CD14-positive monocyte (primary cell): ENCODE data around the gene ESRRB. TPM values are rescaled to one million over a fixed set of nuclear protein-coding genes. Genes with fewer than 3 reads are reported as not detected.

Experiments
- DNase-seq, 3 donors: peaks; one replicate each; pipeline ENCODE4 v3.0.0-alpha.2; 2011 to 2022
- H2AFZ ChIP-seq: 2 replicates; pipeline ENCODE4 v1.6.0; 2012; ENCODE audit warnings: mild to moderate bottlenecking, low read depth, low read length, inconsistent platforms; ENCODE audit not compliant: insufficient read depth, poor library complexity, severe bottlenecking
- H3K27ac ChIP-seq, 2 donors: 1 replicate in 1 of 2; 2 replicates in 1 of 2; pipeline ENCODE4 v1.5.1; 2012 to 2013; ENCODE audit warnings: low read length in 2 of 2, control low read depth in 1 of 2, inconsistent platforms in 1 of 2, low read depth in 1 of 2, mild to moderate bottlenecking in 1 of 2
- H3K27me3 ChIP-seq, 2 donors: one replicate each; pipeline versions ENCODE4 v1.6.0 to v1.6.1; 2011 to 2013; ENCODE audit warnings: low read length in 2 of 2; ENCODE audit not compliant: control insufficient read depth in 2 of 2, insufficient read depth in 2 of 2
- H3K36me3 ChIP-seq, 2 donors: replicated peaks in 1 of 2; 1 replicate in 1 of 2; 2 replicates in 1 of 2; pipeline versions ENCODE4 v1.5.1 to v1.6.1; 2012 to 2013; ENCODE audit warnings: low read length in 2 of 2, control low read depth in 1 of 2, inconsistent platforms in 1 of 2, mild to moderate bottlenecking in 1 of 2; ENCODE audit not compliant: insufficient read depth in 2 of 2, control insufficient read depth in 1 of 2
- H3K4me1 ChIP-seq, 2 donors: 1 replicate in 1 of 2; 2 replicates in 1 of 2; pipeline versions ENCODE4 v1.5.1 to v1.6.1; 2012 to 2013; ENCODE audit warnings: low read length in 2 of 2, control low read depth in 1 of 2, inconsistent platforms in 1 of 2, mild to moderate bottlenecking in 1 of 2, moderate library complexity in 1 of 2; ENCODE audit not compliant: insufficient read depth in 2 of 2, control insufficient read depth in 1 of 2
- H3K4me2 ChIP-seq: replicated peaks from 2 replicates; pipeline ENCODE3; 2012; ENCODE audit warnings: low read length, moderate library complexity, mild to moderate bottlenecking; ENCODE audit not compliant: poor library complexity, severe bottlenecking; ENCODE audit errors: extremely low read depth
- H3K4me3 ChIP-seq, 3 experiments: fragments of 200-600 bp in 1 of 3; sonication (generic) in 1 of 3; replicated peaks in 1 of 3; 1 replicate in 2 of 3; 2 replicates in 1 of 3; pipeline ENCODE4 v1.5.1; 2011 to 2013; ENCODE audit warnings: low read length in 3 of 3, mild to moderate bottlenecking in 3 of 3, control low read depth in 2 of 3, low read depth in 2 of 3, inconsistent platforms in 1 of 3, moderate library complexity in 1 of 3
- H3K79me2 ChIP-seq: 2 replicates; pipeline ENCODE4 v1.6.0; 2012; ENCODE audit warnings: mild to moderate bottlenecking, control low read depth, inconsistent platforms, low read length, moderate library complexity; ENCODE audit not compliant: insufficient read depth
- H3K9ac ChIP-seq: 2 replicates; pipeline ENCODE4 v1.6.0; 2017; ENCODE audit warnings: low read length, mild to moderate bottlenecking; ENCODE audit not compliant: insufficient read depth, poor library complexity, severe bottlenecking
- H3K9me3 ChIP-seq, 2 donors: replicated peaks in 1 of 2; 1 replicate in 1 of 2; 2 replicates in 1 of 2; pipeline versions ENCODE4 v1.5.1 to v1.6.1; 2012 to 2013; ENCODE audit warnings: low read length in 2 of 2, control low read depth in 1 of 2; ENCODE audit not compliant: control insufficient read depth in 1 of 2, insufficient read depth in 1 of 2
- H4K20me1 ChIP-seq: 2 replicates; pipeline ENCODE4 v1.6.0; 2012; ENCODE audit warnings: mild to moderate bottlenecking, low read length, control low read depth, moderate library complexity; ENCODE audit not compliant: insufficient read depth
- H3K27ac Mint-ChIP-seq, 7 donors: one replicate each; pipeline ENCODE4 v1.8.0; 2020; ENCODE audit warnings: mild to moderate bottlenecking in 7 of 7, mixed read lengths in 7 of 7, moderate library complexity in 6 of 7, inconsistent platforms in 2 of 7
- H3K27me3 Mint-ChIP-seq, 3 donors: one replicate each; pipeline ENCODE4 v1.8.0; 2021 to 2022; ENCODE audit warnings: low read depth in 3 of 3, mild to moderate bottlenecking in 3 of 3, mixed read lengths in 3 of 3, moderate library complexity in 3 of 3, inconsistent platforms in 1 of 3
- H3K36me3 Mint-ChIP-seq, 2 donors: one replicate each; pipeline ENCODE4 v1.8.0; 2020; ENCODE audit warnings: mixed read lengths in 2 of 2, inconsistent platforms in 1 of 2, mild to moderate bottlenecking in 1 of 2
- H3K4me1 Mint-ChIP-seq: one replicate; pipeline ENCODE4 v1.8.0; 2020; ENCODE audit warnings: mild to moderate bottlenecking, mixed read lengths
- H3K4me3 Mint-ChIP-seq, 2 donors: one replicate each; pipeline ENCODE4 v1.8.0; 2020; ENCODE audit warnings: mild to moderate bottlenecking in 2 of 2, mixed read lengths in 2 of 2, moderate library complexity in 1 of 2
- H3K9me3 Mint-ChIP-seq, 7 donors: one replicate each; pipeline ENCODE4 v1.8.0; 2020 to 2022; ENCODE audit warnings: mixed read lengths in 7 of 7, mild to moderate bottlenecking in 6 of 7, moderate library complexity in 6 of 7, inconsistent platforms in 2 of 7
- CTCF ChIP-seq: fragments of 200-600 bp; IDR thresholded peaks from one replicate; pipeline ENCODE4 v1.8.0; 2022; ENCODE audit warnings: antibody characterized with exemption, mild to moderate bottlenecking
- WGBS: methylation state at CpG from one replicate; pipeline ENCODE4 v1.1.5; 2013; ENCODE audit warnings: missing lambda C conversion rate; ENCODE audit not compliant: insufficient coverage; 5-methylcytosine and 5-hydroxymethylcytosine counted together
- intact Hi-C, 2 donors: fragments of 100-400 bp; cut with micrococcal nuclease; formaldehyde crosslinking; loops; one replicate each; pipeline versions ENCODE4 v1.15.0 to v1.15.1; 2023
- polyA plus RNA-seq, 3 donors: library from polyadenylated mRNA; depleted of rRNA in 1 of 3; unstranded in 2 of 3; stranded (reverse) in 1 of 3; fragments of 300-500 nt in 2 of 3; fragments of >200 nt in 1 of 3; fragmentation: Illumina TruSeq in 2 of 3; gene quantifications; 1 replicate in 2 of 3; 2 replicates in 1 of 3; pipeline ENCODE4 v1.2.3, GENCODE V29; 2012 to 2021

Gene ESRRB
- polyA plus RNA-seq, 3 donors = 0.03 TPM; not detected in 2

GRCh38 chr14:76432827-76433752, 57.2 kb downstream of the ESRRB start:
- no peak overlapping the region for H3K4me3 ChIP-seq
- H3K27me3 Mint-ChIP-seq = peaks cover 1 to 3% (median 3%) of the 10 kb centered on the region in 3 donors
- no peak overlapping the region for H3K27ac ChIP-seq
- no peak overlapping the region for H2AFZ ChIP-seq
- no peak overlapping the region for H3K4me3 Mint-ChIP-seq
- H3K9me3 ChIP-seq = no peaks in the 10 kb centered on the region
- no peaks in the 10 kb centered on the region for H3K79me2 ChIP-seq
- 89% methylated on average over 8 of the region's 13 CpGs for WGBS
- H3K36me3 ChIP-seq = no peaks in the 10 kb centered on the region
- no peak for DNase-seq
- no peak overlapping the region for H3K4me2 ChIP-seq
- H3K27ac Mint-ChIP-seq = no peak overlapping the region
- no peaks in the 10 kb centered on the region for H4K20me1 ChIP-seq
- H3K36me3 Mint-ChIP-seq = no peaks in the 10 kb centered on the region
- H3K4me1 Mint-ChIP-seq = no peaks in the 10 kb centered on the region
- intact Hi-C loops = no loop called here
- H3K4me1 ChIP-seq = no peaks in the 10 kb centered on the region
- no peak for TF ChIP-seq CTCF
- no peak overlapping the region for H3K9ac ChIP-seq
- no peaks in the 10 kb centered on the region for H3K27me3 ChIP-seq
- H3K9me3 Mint-ChIP-seq = peaks cover 0 to 3% (median 0%) of the 10 kb centered on the region in 7 donors

GRCh38 chr14:76434220-76434619, 58.3 kb downstream of the ESRRB start:
- Mint-ChIP-seq H3K4me1 (no peaks in the 10 kb centered on the region), H3K4me3 (no peak overlapping the region), H3K36me3 (no peaks in the 10 kb centered on the region), H3K27ac (no peak overlapping the region), H3K27me3 (peaks cover 1 to 3% (median 3%) of the 10 kb centered on the region in 3 donors), H3K9me3 (peaks cover 0 to 3% (median 0%) of the 10 kb centered on the region in 7 donors)
- no peak for DNase-seq
- Histone ChIP-seq H3K9me3 (no peaks in the 10 kb centered on the region), H3K36me3 (no peaks in the 10 kb centered on the region), H3K4me3 (no peak overlapping the region), H3K79me2 (no peaks in the 10 kb centered on the region), H3K9ac (no peak overlapping the region), H2AFZ (no peak overlapping the region), H3K4me2 (no peak overlapping the region), H4K20me1 (no peaks in the 10 kb centered on the region), H3K4me1 (no peaks in the 10 kb centered on the region), H3K27ac (no peak overlapping the region), H3K27me3 (no peaks in the 10 kb centered on the region)
- 100% methylated on average over 6 of the region's 9 CpGs for WGBS
- intact Hi-C loops = no loop called here
- no peak for TF ChIP-seq CTCF
